Ammon's horn (tissue), 1 donor: ENCODE measurements around the gene ABCA10.
A peak's percentile ranks its signal among the peaks of the same experiment; 100 is the strongest.
"Not testable (repeated sequence)": the region's sequence is repeated elsewhere in the genome, so short reads cannot be mapped to it uniquely, and the experiment has no call there.

Experiments
- DNase-seq: peaks from one replicate; pipeline ENCODE4 v3.0.0-alpha.2; 2016; ENCODE audit warnings: low spot score

The ABCA10 gene

DNA sequence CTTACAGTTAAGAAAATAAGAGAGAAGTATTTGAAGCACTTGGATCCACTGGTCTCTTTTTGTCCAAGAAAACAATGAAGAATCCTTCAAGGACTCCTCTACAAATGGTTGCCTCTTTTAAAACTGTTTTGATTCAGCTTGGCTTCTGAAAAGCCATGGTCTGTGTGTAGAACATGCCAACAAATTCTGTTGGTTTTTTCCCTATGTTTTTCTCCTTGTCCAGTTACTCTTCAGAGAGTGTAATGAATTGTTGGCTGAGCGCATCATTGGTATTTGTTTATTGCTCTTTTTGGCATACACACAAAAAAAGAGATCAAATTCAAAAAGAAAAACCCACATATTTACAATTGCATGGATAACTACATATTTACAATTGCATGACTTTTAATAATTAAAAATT, at the start of gene ABCA10:
TSS of gene ABCA10 (minus strand) at position 249 of the 400 bp plus-strand sequence. CDS start 3,466 bp downstream, outside the sequence.
- no peak for DNase-seq

GRCh38 chr17:69276279-69276678, 47.7 kb upstream of the ABCA10 start:
- not testable (repeated sequence) for DNase-seq

GRCh38 chr17:69275751-69276150, 47.1 kb upstream of the ABCA10 start:
- DNase-seq: no peak

DNA sequence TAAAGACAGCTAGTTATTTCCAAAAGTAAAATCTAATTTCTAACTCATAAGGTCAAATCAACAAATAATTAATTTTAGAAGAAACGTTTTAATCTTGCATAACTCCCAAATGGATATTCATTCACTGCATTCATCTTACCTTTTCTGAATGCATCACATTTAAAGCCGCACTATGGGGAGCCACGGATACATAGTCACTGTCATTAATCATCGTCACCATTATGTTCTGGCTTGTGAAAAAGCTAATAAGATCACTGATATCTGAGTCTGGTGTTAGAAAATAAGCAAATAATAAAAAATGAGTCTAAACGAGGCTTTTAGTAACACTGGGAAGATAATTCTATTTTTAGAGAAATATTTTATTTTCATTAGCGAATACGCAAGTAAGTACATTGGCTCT, 42.4 kb upstream of the ABCA10 start:
- no peak for DNase-seq

DNA sequence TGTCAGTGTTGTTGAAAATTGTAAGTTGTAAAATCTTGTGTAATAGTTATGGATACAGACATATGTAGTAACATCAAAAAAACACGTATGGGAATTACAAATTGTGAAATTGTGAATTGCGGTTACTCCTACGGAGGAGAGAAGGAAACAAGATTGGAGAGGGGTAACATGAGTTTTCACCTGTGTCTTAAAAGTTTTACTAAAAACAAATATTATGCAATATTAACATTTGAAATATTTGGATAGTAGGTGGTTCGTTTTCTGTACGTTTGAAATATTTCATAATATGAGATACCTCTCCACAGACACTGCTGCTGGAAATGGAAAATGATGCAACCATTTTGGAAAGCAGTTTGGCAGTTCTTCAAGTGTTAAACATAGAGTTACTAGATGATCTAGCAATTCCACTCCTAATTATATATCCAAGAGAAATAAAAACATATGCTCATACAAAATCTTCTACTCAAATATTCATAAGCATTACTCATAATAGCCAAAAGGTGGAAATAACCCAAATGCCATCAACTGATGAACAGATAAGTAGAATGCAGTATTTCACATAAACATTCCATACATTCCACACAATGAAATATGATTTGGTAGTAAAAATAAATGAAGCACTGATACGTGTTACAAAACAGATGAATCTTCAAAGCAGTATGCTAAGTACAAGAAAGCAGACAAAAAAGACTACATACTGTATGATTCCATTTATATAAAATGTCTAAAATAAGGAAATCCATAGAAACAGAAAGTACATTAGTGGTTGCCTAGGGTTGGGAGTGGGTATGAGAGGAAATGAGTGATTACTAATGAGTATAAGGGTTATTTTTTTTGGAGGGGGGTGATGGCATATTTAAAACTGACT, 40.7 kb upstream of the ABCA10 start:
- DNase-seq: peak; percentile 1

DNA sequence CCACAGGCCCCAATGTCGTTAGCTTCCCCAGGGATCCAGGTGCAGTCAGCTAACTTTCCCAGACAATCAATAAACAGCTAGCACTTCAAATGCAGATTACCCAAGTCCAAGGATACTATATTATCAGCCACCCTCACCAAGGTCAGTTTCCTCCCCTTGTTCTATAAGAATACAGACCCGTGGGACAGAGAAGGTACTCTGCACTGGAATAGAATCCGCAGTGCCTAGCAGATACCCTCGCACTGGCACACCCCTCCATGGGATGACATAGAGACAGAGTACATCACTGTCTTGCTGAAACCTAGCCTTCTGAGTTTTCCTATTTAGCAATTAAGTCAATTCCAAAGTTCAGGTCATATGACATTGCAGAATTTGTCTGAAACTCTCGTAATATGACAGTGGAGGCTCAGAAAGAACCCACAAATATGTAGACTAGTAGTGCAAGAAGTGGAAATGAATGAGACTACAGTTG, 40.0 kb upstream of the ABCA10 start:
- DNase-seq: no peak

- DNase-seq: no peak
Measured at GRCh38 chr17:69267219-69267618, 38.6 kb upstream of the ABCA10 start.

DNA sequence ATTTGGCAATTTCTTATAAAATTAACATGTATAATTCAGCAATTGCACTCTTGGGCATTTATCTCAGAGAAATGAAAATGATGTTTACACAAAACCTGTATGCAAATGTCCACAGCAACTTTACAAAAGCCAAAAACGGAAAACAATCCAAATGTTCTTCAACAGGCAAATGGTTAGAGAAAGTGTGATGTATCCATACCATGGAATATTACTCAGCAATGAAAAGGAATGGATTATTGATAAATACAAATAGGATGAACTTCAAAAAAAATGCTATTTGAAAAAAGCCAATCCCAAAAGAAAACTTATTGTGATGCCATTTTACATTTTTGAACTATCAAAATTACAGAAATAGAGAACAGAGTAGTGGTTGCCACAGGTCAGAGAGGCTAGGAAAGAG, 37.2 kb upstream of the ABCA10 start:
- no peak for DNase-seq

- no peak for DNase-seq
Measured at GRCh38 chr17:69254187-69254586, 25.6 kb upstream of the ABCA10 start.

GRCh38 chr17:69250641-69251040, 22.0 kb upstream of the ABCA10 start:
- DNase-seq: no peak

GRCh38 chr17:69246726-69247375, 18.2 kb upstream of the ABCA10 start:
- peak; percentile 68 for DNase-seq

DNA sequence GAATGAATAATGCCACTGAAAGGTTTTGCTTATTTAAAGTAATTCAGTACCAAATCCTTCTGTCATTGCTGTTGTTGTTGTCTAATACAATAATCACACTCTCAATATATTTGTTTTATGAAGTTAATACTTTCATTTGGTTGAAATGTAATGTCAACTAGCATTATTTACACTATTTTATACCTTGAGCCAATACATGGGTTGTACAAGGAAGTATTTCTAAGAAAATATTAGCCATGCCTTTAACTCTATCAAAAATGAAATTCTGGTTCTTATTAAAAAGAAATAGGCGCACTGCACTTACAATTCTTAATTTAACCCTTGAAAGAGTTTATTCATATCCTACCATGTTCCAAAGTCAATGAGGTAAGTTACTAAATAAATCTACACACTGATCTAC, 17.6 kb upstream of the ABCA10 start:
- no peak for DNase-seq

DNA sequence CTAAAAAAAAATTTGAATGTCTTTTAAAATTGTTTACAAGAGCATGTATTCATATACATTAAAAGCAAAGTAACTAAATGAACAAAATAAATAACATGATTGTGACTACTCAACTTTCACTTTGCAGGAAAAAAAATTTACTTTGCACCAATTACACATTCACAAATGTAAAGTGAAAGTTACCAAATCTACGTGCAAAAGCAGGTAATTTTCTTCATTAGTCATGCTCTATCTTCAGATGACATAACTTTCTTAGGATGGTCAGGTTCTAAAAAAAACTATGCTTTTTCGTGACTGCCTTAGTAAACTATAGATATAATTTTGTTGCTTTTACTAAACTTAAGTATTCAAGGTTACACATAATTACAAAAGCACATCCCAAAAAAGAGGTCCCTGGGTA, 17.0 kb upstream of the ABCA10 start:
- no peak for DNase-seq

DNA sequence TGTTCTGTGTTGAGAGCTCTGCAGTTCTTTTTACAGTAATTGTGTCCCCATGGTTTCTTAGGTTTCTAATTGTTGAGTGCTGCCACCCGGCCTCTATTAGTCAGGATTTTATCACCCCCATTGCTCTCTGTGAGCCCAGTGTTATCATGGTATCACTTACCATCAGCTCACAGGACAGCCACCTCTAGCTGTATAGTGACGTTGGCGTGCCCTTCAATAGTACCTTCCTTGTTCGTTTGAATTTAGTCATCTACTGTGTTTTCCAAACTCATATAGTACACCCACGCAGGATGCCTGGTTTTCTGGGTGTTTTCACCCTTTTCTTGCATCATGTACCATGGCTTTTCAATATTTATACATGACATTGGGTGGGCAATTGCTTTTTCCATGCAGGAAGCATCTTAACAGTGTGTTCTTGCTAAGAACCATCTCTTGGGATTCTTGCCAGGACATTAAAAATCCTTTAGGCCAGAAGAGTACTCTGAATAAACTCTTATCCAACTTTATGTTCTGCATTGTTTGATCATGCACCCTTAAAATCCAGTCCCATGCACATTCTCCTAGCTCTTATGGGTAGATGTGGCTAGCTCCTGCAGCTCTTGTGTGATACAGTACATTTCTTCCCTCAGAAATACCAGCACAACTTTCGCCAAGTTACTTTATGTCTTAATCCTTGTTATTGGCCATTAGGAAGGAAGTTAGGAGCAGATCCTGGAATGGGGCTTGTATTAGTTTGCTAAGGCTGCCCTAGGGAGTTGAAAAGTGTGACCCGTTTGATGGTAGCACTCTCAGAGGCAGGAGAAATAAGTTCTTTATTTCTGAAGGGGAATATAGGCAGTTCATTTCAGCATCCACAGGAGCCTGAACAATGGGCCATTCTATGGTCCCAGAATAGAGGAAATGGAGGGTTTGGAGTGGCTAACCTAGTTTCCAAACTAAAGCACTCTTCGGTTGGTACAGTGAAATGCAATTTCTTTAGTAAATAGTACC, 11.3 kb upstream of the ABCA10 start:
- no peak for DNase-seq

- no peak for DNase-seq
Measured at GRCh38 chr17:69236946-69237345, 8.3 kb upstream of the ABCA10 start.

DNA sequence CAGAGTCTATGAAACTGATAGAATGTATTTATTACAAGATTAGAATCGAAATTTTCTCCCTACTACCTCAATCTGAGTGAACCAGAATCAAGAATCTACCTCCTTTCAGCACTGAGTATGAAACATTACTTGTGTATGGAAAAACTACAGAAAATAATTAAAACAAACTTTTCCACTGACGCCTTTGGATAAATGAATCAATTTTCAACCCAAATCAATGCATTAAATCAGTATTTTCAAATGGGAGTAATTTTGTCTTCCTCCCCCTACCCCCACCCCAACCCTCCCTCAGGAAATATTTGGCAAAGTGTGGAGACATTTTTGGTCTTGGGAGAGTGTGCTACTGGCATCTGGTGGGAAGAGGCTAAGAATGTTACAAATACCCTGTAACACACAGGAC, 7.8 kb upstream of the ABCA10 start:
- no peak for DNase-seq

DNA sequence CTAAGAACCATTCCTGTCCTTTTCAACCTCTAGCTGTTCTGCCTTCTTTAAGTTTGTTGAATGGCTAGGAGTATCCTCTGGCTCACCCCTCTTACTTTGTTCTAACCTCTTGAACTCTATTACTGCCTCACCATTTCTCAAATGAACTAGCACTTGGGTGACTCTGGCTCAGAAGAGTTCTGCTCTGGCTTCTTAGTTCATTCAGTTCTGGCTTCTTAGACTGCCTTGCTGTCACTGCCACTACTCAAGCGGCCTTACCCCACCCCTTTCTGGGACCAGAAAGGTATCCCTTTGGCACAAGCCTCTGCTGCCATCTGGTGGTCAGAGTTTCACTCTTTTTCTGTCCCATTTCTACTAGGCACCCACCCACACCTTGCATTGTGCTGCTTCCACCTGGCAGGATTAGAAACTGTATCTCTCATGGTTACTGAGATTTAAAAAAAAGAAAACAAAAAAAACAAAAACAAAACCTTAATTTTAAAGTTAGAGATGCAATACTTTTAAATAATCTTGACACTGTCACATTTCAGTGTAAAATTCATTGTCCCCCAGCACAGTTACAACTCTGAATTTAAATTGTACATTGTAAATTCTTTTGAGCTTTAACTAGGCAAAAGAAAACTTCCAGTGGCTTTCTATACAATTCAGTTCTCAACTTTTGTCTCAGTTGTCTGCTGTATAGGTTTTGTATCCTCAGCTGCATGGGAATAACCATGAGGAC, 6.9 kb upstream of the ABCA10 start:
- peak; percentile 90 for DNase-seq

DNA sequence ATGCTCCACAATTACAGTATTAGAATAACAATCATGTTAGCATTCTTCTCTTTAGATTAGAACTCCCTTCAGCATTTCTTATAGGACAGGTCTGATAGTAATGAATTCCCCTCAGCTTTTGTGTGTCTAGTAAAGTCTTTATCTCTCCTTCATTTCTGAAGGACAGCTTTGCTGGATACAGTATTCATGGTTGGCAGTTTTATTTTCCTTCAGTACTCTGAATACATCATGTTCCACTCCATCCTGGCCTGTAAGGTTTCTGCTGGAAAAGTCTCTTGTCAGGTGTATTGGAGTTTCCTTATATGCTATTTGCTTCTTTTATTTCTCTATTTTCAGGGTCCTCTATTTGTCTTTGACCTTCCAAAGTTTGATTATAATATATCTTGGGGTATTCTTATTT, 4.0 kb upstream of the ABCA10 start:
- no peak for DNase-seq

DNA sequence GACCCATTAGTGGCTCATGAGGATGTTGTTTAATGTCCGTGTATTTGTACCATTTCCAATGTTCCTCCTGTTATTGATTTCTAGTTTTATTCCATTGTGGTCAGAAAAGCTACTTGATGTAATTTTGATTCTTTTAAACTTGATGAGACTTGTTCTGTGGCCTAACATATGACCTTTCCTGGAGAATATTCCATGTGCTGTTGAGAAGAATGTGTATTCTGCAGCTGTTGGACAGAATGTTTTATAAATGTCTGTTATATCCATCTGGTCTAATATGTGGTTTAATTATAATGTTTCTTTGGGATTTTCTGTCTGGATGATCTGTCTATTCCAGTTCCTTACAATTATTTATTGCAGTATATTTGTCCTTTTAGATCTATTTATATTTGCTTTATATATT, 2.9 kb upstream of the ABCA10 start:
- DNase-seq: no peak

GRCh38 chr17:69230939-69231338, 2.3 kb upstream of the ABCA10 start:
- DNase-seq: no peak

DNA sequence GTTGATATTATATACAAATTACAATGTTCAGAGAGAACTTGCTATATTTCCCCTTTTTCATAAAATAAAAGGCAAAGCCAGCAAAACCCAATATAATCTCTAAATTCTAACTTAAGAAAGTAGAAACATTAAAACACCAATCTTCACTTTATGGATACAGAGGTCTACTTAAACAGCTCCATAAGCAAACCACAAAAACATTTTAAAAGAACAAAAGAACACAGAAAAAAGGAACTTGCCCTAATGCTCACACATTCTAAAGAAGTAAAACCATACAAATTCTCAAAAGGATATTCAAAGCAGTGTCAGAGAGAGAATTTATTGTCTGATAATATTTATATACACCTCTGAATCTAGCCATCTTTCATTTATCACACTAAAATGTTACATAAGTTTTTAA, 606 bp downstream of the ABCA10 start:
- DNase-seq: no peak

GRCh38 chr17:69227541-69227940, 1.1 kb downstream of the ABCA10 start:
- no peak for DNase-seq
